ENCODE data around the gene STARD3.
"Not testable (repeated sequence)": the region's sequence is repeated elsewhere in the genome, so short reads cannot be mapped to it uniquely, and the experiment has no call there.

Gene STARD3

GRCh38 chr17:39636927-39637736, at the start of gene STARD3:
STARD3 (plus strand) TSS chr17:39637144; CDS start chr17:39653532, 16,388 bp downstream.
- peak; percentile 87 for DNase-seq

GRCh38 chr17:39590180-39590579, 46.8 kb upstream of the STARD3 start:
- not testable (repeated sequence) for DNase-seq

- no peak for DNase-seq
Measured at GRCh38 chr17:39591958-39592954, 44.7 kb upstream of the STARD3 start.

GRCh38 chr17:39593371-39593770, 43.6 kb upstream of the STARD3 start:
- DNase-seq = no peak

GRCh38 chr17:39595294-39595693, 41.6 kb upstream of the STARD3 start:
- no peak for DNase-seq

- no peak for DNase-seq
Measured at GRCh38 chr17:39595928-39596510, 40.9 kb upstream of the STARD3 start.

GRCh38 chr17:39596543-39597267, 40.2 kb upstream of the STARD3 start:
- no peak for DNase-seq

- no peak for DNase-seq
Measured at GRCh38 chr17:39597372-39598046, 39.4 kb upstream of the STARD3 start.

- no peak for DNase-seq
Measured at GRCh38 chr17:39598047-39598481, 38.9 kb upstream of the STARD3 start.

- DNase-seq = no peak
Measured at GRCh38 chr17:39598630-39599003, 38.3 kb upstream of the STARD3 start.

GRCh38 chr17:39599004-39599664, 37.8 kb upstream of the STARD3 start:
- no peak for DNase-seq

- DNase-seq = no peak
Measured at GRCh38 chr17:39599665-39600231, 37.2 kb upstream of the STARD3 start.

GRCh38 chr17:39600288-39600996, 36.5 kb upstream of the STARD3 start:
- DNase-seq = no peak

GRCh38 chr17:39600997-39601597, 35.8 kb upstream of the STARD3 start:
- no peak for DNase-seq

- no peak for DNase-seq
Measured at GRCh38 chr17:39601758-39602532, 35.0 kb upstream of the STARD3 start.

- DNase-seq = no peak
Measured at GRCh38 chr17:39602533-39603303, 34.2 kb upstream of the STARD3 start.

GRCh38 chr17:39603304-39604016, 33.5 kb upstream of the STARD3 start:
- DNase-seq = no peak
